ENCODE results near the gene ZNF138. TPM values are rescaled to one million over a fixed set of nuclear protein-coding genes. Genes with fewer than 3 reads are reported as not detected.
"Not testable (repeated sequence)": the region's sequence is repeated elsewhere in the genome, so short reads cannot be mapped to it uniquely, and the experiment has no call there.

Gene ZNF138
- total RNA-seq, 1 donor from 2014 or later, result 10.1 TPM

- DNase-seq (ENCODE audit: low spot score), result not testable (repeated sequence)
These were observed 43.8 kb downstream of the ZNF138 start for GRCh38 chr7:64838051-64838450.

DNA sequence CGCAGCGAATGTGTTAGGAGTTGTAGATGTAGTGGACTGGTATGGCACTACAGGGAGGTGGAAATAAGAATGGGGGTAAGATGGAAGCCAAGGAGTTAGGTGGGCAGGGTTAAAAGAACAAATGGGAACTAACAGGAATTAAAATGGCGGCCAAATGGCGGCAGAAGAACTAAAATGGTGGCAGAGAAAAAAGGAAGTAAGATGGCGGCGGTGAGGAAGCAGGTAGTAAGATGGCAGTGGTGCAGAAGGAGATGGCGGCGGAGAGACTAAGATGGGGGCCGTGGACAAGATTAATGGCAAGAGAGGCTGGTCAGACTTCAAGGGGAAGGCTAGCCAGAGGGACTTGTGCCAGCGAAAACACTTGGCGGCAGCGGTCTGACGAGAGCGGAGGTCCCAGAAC is 44.5 kb downstream of the ZNF138 start:
- DNase-seq (ENCODE audit: low spot score), result no peak

GRCh38 chr7:64839910-64840309 is 45.7 kb downstream of the ZNF138 start:
- no peak for DNase-seq (ENCODE audit: low spot score)

GRCh38 chr7:64849250-64849923 is 55.2 kb downstream of the ZNF138 start:
- no peak for DNase-seq (ENCODE audit: low spot score)

DNA sequence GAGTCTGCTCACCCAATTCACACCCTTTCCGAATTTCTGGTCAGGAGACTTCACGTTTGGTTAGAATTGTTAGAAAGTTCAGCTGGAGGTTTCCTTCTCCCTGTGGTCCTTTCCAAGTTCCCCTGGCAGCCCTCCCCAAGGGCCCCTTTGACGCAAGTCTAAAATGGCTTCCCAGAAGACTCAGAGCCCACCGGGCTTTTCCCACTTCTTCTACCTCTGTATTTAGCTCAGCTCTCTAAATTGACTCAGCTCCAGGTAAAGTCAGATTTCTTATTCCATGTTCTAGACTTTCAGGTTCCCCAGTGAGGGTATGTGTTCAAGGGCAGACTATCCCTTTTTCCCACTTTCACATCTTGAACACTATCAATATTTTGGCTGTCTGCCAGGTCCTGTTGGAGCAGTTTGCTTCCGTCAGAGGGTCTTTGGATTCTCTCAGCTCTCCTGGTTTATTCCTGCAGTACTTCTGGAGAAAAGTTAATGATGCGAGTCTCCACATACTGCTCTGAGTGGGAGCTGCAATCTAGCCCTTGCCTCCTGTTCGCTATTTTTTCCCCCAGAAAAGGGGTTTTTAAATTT is 55.8 kb downstream of the ZNF138 start:
- no peak for DNase-seq (ENCODE audit: low spot score)

GRCh38 chr7:64853679-64854078 is 59.5 kb downstream of the ZNF138 start:
- DNase-seq (ENCODE audit: low spot score), result no peak

GRCh38 chr7:64854969-64855368 is 60.7 kb downstream of the ZNF138 start:
- DNase-seq (ENCODE audit: low spot score), result no peak

DNA sequence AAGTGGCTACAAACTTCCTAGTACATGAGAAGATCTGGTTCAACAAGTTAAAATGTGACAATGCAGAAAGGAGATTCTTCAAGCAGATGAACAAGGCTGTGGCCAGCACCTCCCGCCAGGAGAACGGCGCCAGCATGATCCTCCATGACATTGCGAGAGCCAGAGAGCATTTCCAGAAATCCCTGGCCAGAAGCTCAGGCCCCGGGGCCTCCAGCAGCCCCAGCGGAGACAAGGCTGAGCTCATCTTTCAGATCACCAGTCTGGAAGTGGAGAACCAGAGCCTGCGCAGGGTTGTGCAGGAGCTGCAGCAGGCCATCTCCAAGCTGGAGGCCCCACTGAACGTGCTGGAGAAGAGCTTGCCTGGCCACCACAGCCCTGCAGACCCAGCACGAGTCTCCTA is 68.8 kb downstream of the ZNF138 start:
- no peak for DNase-seq (ENCODE audit: low spot score)

GRCh38 chr7:64863530-64863929 is 69.3 kb downstream of the ZNF138 start:
- DNase-seq (ENCODE audit: low spot score), result not testable (repeated sequence)

GRCh38 chr7:64863969-64864368 is 69.7 kb downstream of the ZNF138 start:
- no peak for DNase-seq (ENCODE audit: low spot score)

DNA sequence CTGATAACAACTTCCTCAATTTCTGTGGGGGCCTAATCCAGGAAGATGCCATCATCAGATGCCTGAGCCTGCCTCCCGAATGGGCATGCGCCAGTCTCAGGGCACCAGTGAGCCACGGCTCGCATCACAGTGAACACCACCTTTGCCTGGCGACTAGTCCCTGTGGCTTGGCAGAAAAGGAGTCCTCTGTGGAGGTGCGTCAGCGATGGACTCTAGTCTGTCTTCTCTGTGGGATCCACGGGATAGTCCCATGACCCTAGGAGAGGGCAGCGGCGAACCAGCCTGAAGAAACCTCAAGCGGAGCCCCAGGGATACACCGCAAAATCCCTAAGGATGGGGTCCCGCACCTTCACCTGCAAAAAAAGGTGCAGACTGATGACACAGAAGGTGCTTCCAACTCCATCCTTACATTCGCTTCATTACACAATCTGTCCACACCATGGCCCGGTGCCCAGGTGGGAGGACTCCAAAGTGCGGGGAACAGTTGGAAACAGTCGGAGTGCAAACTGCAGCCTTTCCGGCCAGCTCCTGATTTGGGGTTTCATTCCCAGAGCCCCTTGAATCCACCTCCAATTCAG is 73.7 kb downstream of the ZNF138 start:
- DNase-seq (ENCODE audit: low spot score), result no peak

GRCh38 chr7:64868499-64868898 is 74.3 kb downstream of the ZNF138 start:
- no peak for DNase-seq (ENCODE audit: low spot score)

DNA sequence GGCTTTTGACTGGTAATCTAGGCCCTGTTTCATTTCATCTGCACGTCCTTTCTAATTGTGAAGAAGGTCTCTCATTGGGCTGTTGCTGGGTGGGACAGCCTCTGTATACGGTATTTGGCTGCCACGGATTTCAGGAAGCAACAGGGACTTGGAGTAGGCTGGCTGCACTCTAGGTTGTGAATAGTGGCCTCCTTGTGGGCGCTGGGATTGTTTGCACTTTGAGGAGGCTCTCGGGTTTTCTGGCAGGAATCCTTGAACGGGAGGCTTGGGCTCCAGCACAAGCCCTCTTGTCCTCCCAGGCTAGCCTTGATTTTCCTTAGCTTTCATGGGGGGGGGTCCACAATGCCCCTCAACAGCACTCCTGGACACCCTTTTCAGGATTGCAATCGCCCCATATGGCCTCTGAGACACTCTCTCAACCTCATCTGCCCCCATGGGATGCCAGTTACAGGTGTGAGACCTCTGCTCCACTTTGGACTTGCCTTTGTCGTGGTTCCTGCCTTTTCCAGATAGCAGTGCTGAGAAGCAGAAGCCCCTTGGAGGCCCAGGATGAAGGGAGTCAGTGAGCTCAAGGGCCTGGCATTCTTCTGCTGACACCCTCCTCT is 75.0 kb downstream of the ZNF138 start:
- DNase-seq (ENCODE audit: low spot score), result no peak

GRCh38 chr7:64869912-64870562 is 75.8 kb downstream of the ZNF138 start:
- DNase-seq (ENCODE audit: low spot score), result no peak

GRCh38 chr7:64870656-64871055 is 76.4 kb downstream of the ZNF138 start:
- no peak for DNase-seq (ENCODE audit: low spot score)

DNA sequence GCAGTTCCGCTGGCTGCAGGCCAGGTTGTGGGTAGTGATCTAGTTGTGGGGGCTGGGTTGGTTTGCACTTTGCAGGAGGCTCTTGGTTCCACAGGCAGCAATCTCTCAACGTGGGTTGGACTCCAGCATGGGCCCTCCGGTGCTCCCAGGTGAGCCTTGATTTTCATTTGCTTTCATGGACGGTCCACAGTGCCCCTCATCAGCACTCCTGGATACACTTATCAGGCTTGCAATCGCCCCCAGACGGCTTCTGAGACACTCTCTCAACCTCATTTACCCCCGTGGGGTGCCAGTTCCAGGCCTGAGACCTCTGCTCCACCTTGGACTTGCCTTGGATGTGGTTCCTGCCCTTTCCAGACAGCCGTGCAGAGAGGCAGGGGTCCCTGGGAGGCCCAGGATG is 77.5 kb downstream of the ZNF138 start:
- no peak for DNase-seq (ENCODE audit: low spot score)

DNA sequence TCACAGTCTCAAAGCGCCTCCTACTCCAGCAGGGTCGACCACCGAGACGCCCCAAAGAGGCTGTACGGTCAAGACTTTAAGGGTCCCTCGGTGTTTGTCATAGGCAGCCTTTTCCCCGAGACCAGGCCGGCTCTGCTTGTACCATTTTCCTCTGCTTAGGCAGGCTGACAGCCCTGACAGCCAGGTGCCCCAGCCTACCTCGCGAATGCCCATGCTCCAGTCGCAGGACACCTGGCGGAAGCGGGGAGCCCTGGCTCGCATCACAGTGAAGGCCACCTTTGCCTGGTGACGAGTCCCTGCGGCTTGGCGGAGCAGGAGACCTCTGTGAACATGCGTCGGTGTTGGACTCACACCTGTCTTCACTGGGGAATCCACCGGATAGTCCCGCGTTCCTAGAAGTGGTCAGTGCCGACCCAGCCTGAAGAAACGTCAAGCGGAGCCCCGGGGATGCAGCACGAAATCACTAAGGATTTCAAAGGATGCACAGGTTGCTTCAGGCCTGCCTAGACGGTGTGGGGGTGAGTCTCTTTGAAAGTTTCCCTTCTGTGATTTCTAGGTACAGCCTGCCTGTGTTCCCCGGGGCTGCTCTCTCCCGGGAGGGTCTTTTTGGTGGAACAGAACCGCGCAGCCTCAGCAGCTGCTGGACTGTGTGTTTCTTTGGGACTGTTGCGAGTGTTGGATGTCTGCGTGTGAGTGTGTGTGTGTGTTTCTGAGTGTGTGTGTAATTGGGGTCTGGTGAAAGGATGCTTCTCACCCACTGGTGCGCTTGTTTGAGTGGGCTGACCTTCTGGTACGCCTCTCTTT is 78.3 kb downstream of the ZNF138 start:
- no peak for DNase-seq (ENCODE audit: low spot score)

DNA sequence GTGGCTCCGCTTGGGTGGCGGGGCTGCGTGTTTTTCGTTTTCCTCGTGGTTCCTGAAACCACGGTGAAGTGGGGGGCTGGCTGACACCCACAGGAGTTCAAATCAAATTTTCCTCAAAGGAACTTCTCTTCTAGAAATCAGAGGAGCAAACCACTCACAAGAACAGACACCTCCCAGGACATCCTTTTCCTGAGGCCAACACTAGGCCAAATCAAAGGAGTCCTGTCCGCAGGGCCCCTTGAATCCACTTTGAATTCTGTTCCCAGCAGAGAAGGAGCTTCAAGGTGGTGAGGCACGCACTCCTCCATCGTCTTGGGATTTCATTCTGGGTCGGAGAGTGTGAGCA is 78.9 kb downstream of the ZNF138 start:
- DNase-seq (ENCODE audit: low spot score), result no peak

DNA sequence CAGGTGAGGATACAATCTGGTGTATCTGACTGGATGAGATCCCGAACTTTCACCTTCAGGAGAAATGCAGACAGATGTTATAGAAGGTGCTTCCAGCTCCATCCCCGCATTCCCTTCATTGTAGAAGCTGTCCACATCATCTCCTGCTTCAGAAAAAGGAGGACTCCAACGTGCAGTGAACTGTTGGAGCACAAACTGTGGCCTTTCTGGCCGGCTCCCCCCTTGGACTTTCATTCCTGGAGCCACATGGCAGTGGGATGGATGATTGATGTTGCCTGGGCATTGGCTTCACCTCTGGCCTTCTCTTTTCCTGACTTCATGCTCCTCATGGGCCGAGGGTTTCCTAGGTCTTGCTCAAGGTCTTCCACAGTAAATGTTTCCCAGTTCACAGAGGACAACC is 79.3 kb downstream of the ZNF138 start:
- DNase-seq (ENCODE audit: low spot score), result no peak

- DNase-seq (ENCODE audit: low spot score), result no peak
These were observed 79.9 kb downstream of the ZNF138 start for GRCh38 chr7:64874114-64874513.

DNA sequence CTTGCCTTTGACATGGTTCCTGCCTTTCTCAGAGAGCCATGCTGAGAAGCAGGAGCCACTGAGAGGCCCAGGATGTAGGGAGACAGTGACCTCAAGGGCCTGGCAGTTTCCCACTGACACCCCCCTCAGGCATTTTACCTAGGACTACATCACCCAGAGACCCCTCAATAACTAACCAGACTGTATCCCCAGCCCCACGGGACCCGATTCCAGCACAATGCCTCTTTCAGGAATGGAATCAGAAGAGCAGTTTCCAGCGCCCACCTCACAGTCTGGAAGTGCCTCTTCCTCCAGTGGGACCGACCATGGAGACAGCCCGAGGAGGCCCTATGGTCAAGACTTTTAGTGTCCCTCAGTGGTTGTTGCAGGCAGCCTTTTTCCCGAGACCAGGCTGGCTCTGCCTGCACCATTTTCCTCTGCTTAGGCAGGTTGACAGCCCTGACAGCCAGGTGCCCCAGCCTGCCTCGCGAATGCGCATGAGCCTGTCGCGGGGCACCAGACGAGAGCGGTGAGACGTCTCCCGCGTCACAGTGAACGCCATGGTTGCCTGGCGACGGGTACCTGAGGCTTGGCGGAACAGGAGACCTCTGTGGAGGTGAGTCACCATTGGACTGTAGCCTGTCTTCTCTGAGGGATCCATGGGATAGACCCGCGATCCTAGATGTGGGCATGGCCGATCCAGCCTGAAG is 80.5 kb downstream of the ZNF138 start:
- DNase-seq (ENCODE audit: low spot score), result no peak

All from umbilical cord (tissue), 2 donors.